Measurements from ENCODE around the gene PPFIA1. TPM values are rescaled to one million over a fixed set of nuclear protein-coding genes. Genes with fewer than 3 reads are reported as not detected.
A peak's percentile ranks its signal among the peaks of the same experiment; 100 is the strongest.
"Not testable (repeated sequence)": the region's sequence is repeated elsewhere in the genome, so short reads cannot be mapped to it uniquely, and the experiment has no call there.

Gene PPFIA1
- total RNA-seq, 1 experiment from 2014 or later = 75.1 TPM

GRCh38 chr11:70292863-70293262 is 22.4 kb downstream of the PPFIA1 start (continued):
- TF ChIP-seq MYBL2 (CRISPR knock-in tag; IDR thresholded peaks at IDR 0.05) (no peak), CREB1 (CRISPR knock-in tag; IDR thresholded peaks at IDR 0.05) (no peak), GABPB1 (CRISPR knock-in tag; IDR thresholded peaks at IDR 0.05) (no peak)

GRCh38 chr11:70295166-70295565 is 24.7 kb downstream of the PPFIA1 start:
- H3K27ac Mint-ChIP-seq; POLR2A ChIA-PET; H3K27me3 Mint-ChIP-seq (ENCODE audit: low read depth); ATAC-seq; H3K4me3 Mint-ChIP-seq; DNase-seq (ENCODE audit: low spot score); H3K9me3 Mint-ChIP-seq; CTCF ChIA-PET: not testable (repeated sequence)
- H3K36me3 Mint-ChIP-seq = peaks cover 75% of the 10 kb centered on the region
- H3K4me1 Mint-ChIP-seq = peaks cover 11% of the 10 kb centered on the region

- DNase-seq (ENCODE audit: low spot score) (no peak), ATAC-seq (no peak)
- Mint-ChIP-seq H3K27ac (no peak overlapping the region; the same call in 1 of the 2 replicates), H3K4me3 (no peak overlapping the region), H3K9me3 (peaks cover 6% of the 10 kb centered on the region), H3K4me1 (peaks cover 17% of the 10 kb centered on the region), H3K27me3 (ENCODE audit: low read depth) (no peaks in the 10 kb centered on the region), H3K36me3 (peaks cover 72% of the 10 kb centered on the region)
- ChIA-PET CTCF (no interaction called here), POLR2A (no interaction called here)
- TF ChIP-seq SMAD4 (CRISPR knock-in tag; IDR thresholded peaks at IDR 0.05) = no peak
- no peak for TF ChIP-seq KAT7 (CRISPR knock-in tag; IDR thresholded peaks at IDR 0.05; ENCODE audit: borderline replicate concordance)
- TF ChIP-seq PRDM15 (CRISPR knock-in tag; IDR thresholded peaks at IDR 0.05) = no peak
- TF ChIP-seq ATF1 (CRISPR knock-in tag; IDR thresholded peaks at IDR 0.05) = no peak
- TF ChIP-seq TCF7 (CRISPR knock-in tag; IDR thresholded peaks at IDR 0.05; ENCODE audit: low read depth) = no peak
- TF ChIP-seq ZNF425 (CRISPR knock-in tag; conservative IDR thresholded peaks at IDR 0.05) = no peak
- no peak for TF ChIP-seq ZNF423 (CRISPR knock-in tag; IDR thresholded peaks at IDR 0.05)
- TF ChIP-seq ZBTB43 (CRISPR knock-in tag; IDR thresholded peaks at IDR 0.05) = no peak
- no peak for TF ChIP-seq SOX15 (CRISPR knock-in tag; IDR thresholded peaks at IDR 0.05)
- TF ChIP-seq GABPB1 (CRISPR knock-in tag; IDR thresholded peaks at IDR 0.05) = no peak
- TF ChIP-seq ZNF232 (CRISPR knock-in tag; IDR thresholded peaks at IDR 0.05) = no peak
These were observed 26.2 kb downstream of the PPFIA1 start for GRCh38 chr11:70296681-70297080.

GRCh38 chr11:70297341-70297740 is 26.9 kb downstream of the PPFIA1 start:
- H3K4me3 Mint-ChIP-seq = no peak overlapping the region
- TF ChIP-seq MXD4 (CRISPR knock-in tag; IDR thresholded peaks at IDR 0.05; ENCODE audit: borderline replicate concordance) (no peak), NFE2L1 (CRISPR knock-in tag; IDR thresholded peaks at IDR 0.05) (no peak), PREB (CRISPR knock-in tag; IDR thresholded peaks at IDR 0.05; ENCODE audit: borderline replicate concordance) (no peak), E2F1 (CRISPR knock-in tag; IDR thresholded peaks at IDR 0.05) (no peak)
- DNase-seq (ENCODE audit: low spot score) = no peak
- no peaks in the 10 kb centered on the region for H3K27me3 Mint-ChIP-seq (ENCODE audit: low read depth)
- ATAC-seq = no peak
- ChIA-PET POLR2A (no interaction called here), CTCF (no interaction called here)
- peak overlapping the region; percentile 53; the same call in 1 of the 2 replicates for H3K27ac Mint-ChIP-seq
- H3K4me1 Mint-ChIP-seq = peaks cover 23% of the 10 kb centered on the region
- H3K36me3 Mint-ChIP-seq = peaks cover 69% of the 10 kb centered on the region
- H3K9me3 Mint-ChIP-seq = peaks cover 6% of the 10 kb centered on the region

Data from WTC11 (cell line).